ENCODE results near the gene EREG.

EREG gene

GRCh38 chr4:74426101-74426500, 61.2 kb downstream of the EREG start:
- H3K4me1 ChIP-seq (ENCODE audit: control insufficient read depth in 1 of 2, insufficient read depth in 2 of 2, low read length in 2 of 2), result no peaks in the 10 kb centered on the region
- no CpG with 5 or more reads among the region's 1 CpG for WGBS (ENCODE audit: extremely low coverage, insufficient coverage, insufficient read length)
- H2AFZ ChIP-seq (ENCODE audit: insufficient read depth, low read length, poor library complexity), result no peak overlapping the region

GRCh38 chr4:74428276-74428675, 63.3 kb downstream of the EREG start:
- Histone ChIP-seq H3K36me3 (ENCODE audit: control insufficient read depth in 1 of 2, insufficient read depth in 2 of 2, low read length in 2 of 2) (no peaks in the 10 kb centered on the region), H3K9ac (ENCODE audit: low read length) (no peak overlapping the region), H4K8ac (ENCODE audit: low read depth, low read length) (no peak overlapping the region), H4K91ac (ENCODE audit: low read depth, low read length) (no peak overlapping the region), H3K9me3 (ENCODE audit: insufficient read depth, low read depth, low read length) (no peaks in the 10 kb centered on the region), H3K4me2 (ENCODE audit: low read length) (no peak overlapping the region), H2BK12ac (ENCODE audit: low read length) (no peak overlapping the region), H2BK120ac (ENCODE audit: insufficient read depth, low read length, poor library complexity) (no peak overlapping the region), H3K27me3 (ENCODE audit: insufficient read depth, low read length) (no peaks in the 10 kb centered on the region), H3K4ac (ENCODE audit: low read depth, low read length) (no peak overlapping the region), H3K4me3 (ENCODE audit: low read depth, low read length) (no peak overlapping the region), H2AFZ (ENCODE audit: insufficient read depth, low read length, poor library complexity) (no peak overlapping the region), H4K12ac (ENCODE audit: low read depth, low read length) (no peak overlapping the region), H2BK5ac (ENCODE audit: low read depth, low read length, poor library complexity) (no peak overlapping the region), H3K14ac (ENCODE audit: low read length) (no peak overlapping the region), H2AK5ac (ENCODE audit: low read length) (no peak overlapping the region), H3K79me2 (ENCODE audit: control insufficient read depth, insufficient read depth, low read length, poor library complexity) (no peaks in the 10 kb centered on the region), H3K27ac (ENCODE audit: low read depth, low read length) (no peak overlapping the region), H3K18ac (ENCODE audit: low read length) (no peak overlapping the region), H3K79me1 (ENCODE audit: low read length) (no peaks in the 10 kb centered on the region), H3K4me1 (ENCODE audit: control insufficient read depth in 1 of 2, insufficient read depth in 2 of 2, low read length in 2 of 2) (no peaks in the 10 kb centered on the region), H3K23ac (ENCODE audit: low read length) (no peak overlapping the region)
- no peak for DNase-seq

More at GRCh38 chr4:74426101-74426500, 61.2 kb downstream of the EREG start:
- no peak overlapping the region for H4K91ac ChIP-seq (ENCODE audit: low read depth, low read length)
- H3K36me3 ChIP-seq (ENCODE audit: control insufficient read depth in 1 of 2, insufficient read depth in 2 of 2, low read length in 2 of 2), result no peaks in the 10 kb centered on the region
- no peak overlapping the region for H3K4me3 ChIP-seq (ENCODE audit: low read depth, low read length)
- H3K79me1 ChIP-seq (ENCODE audit: low read length), result no peaks in the 10 kb centered on the region
- no peaks in the 10 kb centered on the region for H3K79me2 ChIP-seq (ENCODE audit: control insufficient read depth, insufficient read depth, low read length, poor library complexity)
- H3K27ac ChIP-seq (ENCODE audit: low read depth, low read length), result no peak overlapping the region
- H3K4ac ChIP-seq (ENCODE audit: low read depth, low read length), result no peak overlapping the region
- no peak overlapping the region for H2AK5ac ChIP-seq (ENCODE audit: low read length)
- H3K4me2 ChIP-seq (ENCODE audit: low read length), result no peak overlapping the region
- no peak overlapping the region for H3K9ac ChIP-seq (ENCODE audit: low read length)
- DNase-seq, result no peak
- no peak overlapping the region for H4K8ac ChIP-seq (ENCODE audit: low read depth, low read length)
- H4K12ac ChIP-seq (ENCODE audit: low read depth, low read length), result no peak overlapping the region
- H3K14ac ChIP-seq (ENCODE audit: low read length), result no peak overlapping the region
- H3K23ac ChIP-seq (ENCODE audit: low read length), result no peak overlapping the region
- no peak overlapping the region for H3K18ac ChIP-seq (ENCODE audit: low read length)
- H3K9me3 ChIP-seq (ENCODE audit: insufficient read depth, low read depth, low read length), result no peaks in the 10 kb centered on the region
- no peak overlapping the region for H2BK5ac ChIP-seq (ENCODE audit: low read depth, low read length, poor library complexity)
- H2BK120ac ChIP-seq (ENCODE audit: insufficient read depth, low read length, poor library complexity), result no peak overlapping the region
- H3K27me3 ChIP-seq (ENCODE audit: insufficient read depth, low read length), result no peaks in the 10 kb centered on the region
- no peak overlapping the region for H2BK12ac ChIP-seq (ENCODE audit: low read length)

GRCh38 chr4:74431113-74431826, 66.3 kb downstream of the EREG start:
- Histone ChIP-seq H2AK5ac (ENCODE audit: low read length) (no peak overlapping the region), H4K12ac (ENCODE audit: low read depth, low read length) (no peak overlapping the region), H3K27ac (ENCODE audit: low read depth, low read length) (no peak overlapping the region), H2BK120ac (ENCODE audit: insufficient read depth, low read length, poor library complexity) (no peak overlapping the region), H3K79me1 (ENCODE audit: low read length) (no peaks in the 10 kb centered on the region), H3K14ac (ENCODE audit: low read length) (no peak overlapping the region), H3K9me3 (ENCODE audit: insufficient read depth, low read depth, low read length) (no peaks in the 10 kb centered on the region), H3K23ac (ENCODE audit: low read length) (no peak overlapping the region), H3K18ac (ENCODE audit: low read length) (no peak overlapping the region), H3K4me3 (ENCODE audit: low read depth, low read length) (no peak overlapping the region), H3K79me2 (ENCODE audit: control insufficient read depth, insufficient read depth, low read length, poor library complexity) (no peaks in the 10 kb centered on the region), H4K91ac (ENCODE audit: low read depth, low read length) (no peak overlapping the region), H3K4me1 (ENCODE audit: control insufficient read depth in 1 of 2, insufficient read depth in 2 of 2, low read length in 2 of 2) (no peaks in the 10 kb centered on the region), H3K9ac (ENCODE audit: low read length) (no peak overlapping the region), H3K4ac (ENCODE audit: low read depth, low read length) (no peak overlapping the region), H3K27me3 (ENCODE audit: insufficient read depth, low read length) (no peaks in the 10 kb centered on the region), H2BK5ac (ENCODE audit: low read depth, low read length, poor library complexity) (no peak overlapping the region), H3K36me3 (ENCODE audit: control insufficient read depth in 1 of 2, insufficient read depth in 2 of 2, low read length in 2 of 2) (no peaks in the 10 kb centered on the region), H2AFZ (ENCODE audit: insufficient read depth, low read length, poor library complexity) (no peak overlapping the region), H2BK12ac (ENCODE audit: low read length) (no peak overlapping the region), H4K8ac (ENCODE audit: low read depth, low read length) (no peak overlapping the region), H3K4me2 (ENCODE audit: low read length) (no peak overlapping the region)
- WGBS (ENCODE audit: extremely low coverage, insufficient coverage, insufficient read length), result no CpG with 5 or more reads among the region's 11 CpGs
- no peak for DNase-seq

DNA sequence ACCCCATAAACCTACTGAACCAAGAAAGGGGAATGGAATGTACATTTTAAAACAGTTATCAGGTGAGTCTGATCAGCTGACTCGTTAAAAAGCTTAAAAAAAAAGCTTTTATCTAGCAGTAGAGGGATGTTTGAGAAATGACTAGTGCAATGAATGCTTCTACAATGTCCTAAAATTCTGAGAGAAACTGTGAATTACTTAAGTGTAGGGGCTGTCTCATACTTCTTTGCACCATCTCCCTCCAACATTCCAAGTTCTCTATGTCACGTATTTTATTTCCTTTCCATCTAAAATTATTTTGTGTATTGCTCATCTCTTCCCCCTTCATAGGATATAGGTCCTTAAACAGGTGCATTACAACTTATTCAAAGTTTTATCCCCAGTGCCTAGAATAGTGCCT, 68.1 kb downstream of the EREG start:
- Histone ChIP-seq H3K4me1 (ENCODE audit: control insufficient read depth in 1 of 2, insufficient read depth in 2 of 2, low read length in 2 of 2) (no peaks in the 10 kb centered on the region), H2AK5ac (ENCODE audit: low read length) (no peak overlapping the region), H3K23ac (ENCODE audit: low read length) (no peak overlapping the region), H4K12ac (ENCODE audit: low read depth, low read length) (no peak overlapping the region), H3K27ac (ENCODE audit: low read depth, low read length) (no peak overlapping the region), H3K9me3 (ENCODE audit: insufficient read depth, low read depth, low read length) (no peaks in the 10 kb centered on the region), H3K79me2 (ENCODE audit: control insufficient read depth, insufficient read depth, low read length, poor library complexity) (no peaks in the 10 kb centered on the region), H3K4me2 (ENCODE audit: low read length) (no peak overlapping the region), H3K4ac (ENCODE audit: low read depth, low read length) (no peak overlapping the region), H2BK5ac (ENCODE audit: low read depth, low read length, poor library complexity) (no peak overlapping the region), H3K14ac (ENCODE audit: low read length) (no peak overlapping the region), H3K79me1 (ENCODE audit: low read length) (no peaks in the 10 kb centered on the region), H2AFZ (ENCODE audit: insufficient read depth, low read length, poor library complexity) (no peak overlapping the region), H4K91ac (ENCODE audit: low read depth, low read length) (no peak overlapping the region), H3K9ac (ENCODE audit: low read length) (no peak overlapping the region), H4K8ac (ENCODE audit: low read depth, low read length) (no peak overlapping the region), H3K36me3 (ENCODE audit: control insufficient read depth in 1 of 2, insufficient read depth in 2 of 2, low read length in 2 of 2) (no peaks in the 10 kb centered on the region), H2BK120ac (ENCODE audit: insufficient read depth, low read length, poor library complexity) (no peak overlapping the region), H3K18ac (ENCODE audit: low read length) (no peak overlapping the region), H2BK12ac (ENCODE audit: low read length) (no peak overlapping the region), H3K4me3 (ENCODE audit: low read depth, low read length) (no peak overlapping the region), H3K27me3 (ENCODE audit: insufficient read depth, low read length) (no peaks in the 10 kb centered on the region)
- no CpG with 5 or more reads among the region's 2 CpGs for WGBS (ENCODE audit: extremely low coverage, insufficient coverage, insufficient read length)
- DNase-seq, result peak in 1 of 2 donors; percentile 9

All from trophoblast cell (in vitro differentiated cells and primary cell).